GM19455 (cell line): ENCODE measurements around the gene CACNA1G.

ENCODE experiments used
- ATAC-seq: cut with Tn5 transposase; IDR thresholded peaks from one replicate; pipeline ENCODE4 v1.9.1; 2021; ENCODE audit not compliant: unreplicated experiment

The CACNA1G gene

DNA sequence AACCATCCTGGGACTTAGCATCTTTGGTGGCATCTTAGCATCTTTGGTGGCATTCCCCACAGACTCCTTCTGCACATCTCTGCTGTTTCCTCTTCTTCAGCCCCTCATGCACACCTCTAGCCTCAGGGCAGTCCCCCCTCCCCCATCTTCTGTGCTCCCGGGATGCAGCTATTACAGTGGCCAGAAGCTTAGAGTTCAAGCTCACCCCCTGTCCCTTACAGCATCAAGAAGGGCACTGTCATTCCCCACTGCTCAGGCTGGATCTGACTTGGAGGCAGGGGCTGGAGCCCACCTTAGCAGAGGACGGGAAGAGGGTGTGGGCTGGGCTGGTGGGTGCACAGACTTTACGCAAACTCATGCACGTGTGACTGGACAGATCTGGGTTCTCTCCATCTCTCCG, 27.3 kb upstream of the CACNA1G start:
- ATAC-seq, result no peak

DNA sequence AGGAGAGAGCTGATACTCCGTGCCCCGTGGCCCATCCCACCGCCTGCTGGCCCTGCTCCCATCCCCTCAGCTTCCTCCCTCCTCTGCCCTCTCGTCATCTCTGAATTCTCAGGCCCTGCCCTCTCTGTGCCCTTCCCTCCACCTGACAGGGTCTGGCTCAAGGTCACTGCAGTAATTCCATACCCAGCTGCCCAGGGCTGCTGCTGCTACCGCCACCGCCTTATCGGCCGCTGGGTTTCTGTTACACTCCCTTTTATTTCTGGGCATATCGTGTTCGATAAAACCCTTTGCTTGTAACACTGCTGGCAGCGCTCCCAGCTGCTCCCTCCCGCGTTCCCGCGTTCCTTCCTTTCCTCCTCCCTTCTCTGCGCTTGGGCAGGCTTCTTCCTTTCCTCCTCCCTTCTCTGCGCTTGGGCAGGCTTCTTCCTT, 26.8 kb upstream of the CACNA1G start:
- no peak for ATAC-seq

DNA sequence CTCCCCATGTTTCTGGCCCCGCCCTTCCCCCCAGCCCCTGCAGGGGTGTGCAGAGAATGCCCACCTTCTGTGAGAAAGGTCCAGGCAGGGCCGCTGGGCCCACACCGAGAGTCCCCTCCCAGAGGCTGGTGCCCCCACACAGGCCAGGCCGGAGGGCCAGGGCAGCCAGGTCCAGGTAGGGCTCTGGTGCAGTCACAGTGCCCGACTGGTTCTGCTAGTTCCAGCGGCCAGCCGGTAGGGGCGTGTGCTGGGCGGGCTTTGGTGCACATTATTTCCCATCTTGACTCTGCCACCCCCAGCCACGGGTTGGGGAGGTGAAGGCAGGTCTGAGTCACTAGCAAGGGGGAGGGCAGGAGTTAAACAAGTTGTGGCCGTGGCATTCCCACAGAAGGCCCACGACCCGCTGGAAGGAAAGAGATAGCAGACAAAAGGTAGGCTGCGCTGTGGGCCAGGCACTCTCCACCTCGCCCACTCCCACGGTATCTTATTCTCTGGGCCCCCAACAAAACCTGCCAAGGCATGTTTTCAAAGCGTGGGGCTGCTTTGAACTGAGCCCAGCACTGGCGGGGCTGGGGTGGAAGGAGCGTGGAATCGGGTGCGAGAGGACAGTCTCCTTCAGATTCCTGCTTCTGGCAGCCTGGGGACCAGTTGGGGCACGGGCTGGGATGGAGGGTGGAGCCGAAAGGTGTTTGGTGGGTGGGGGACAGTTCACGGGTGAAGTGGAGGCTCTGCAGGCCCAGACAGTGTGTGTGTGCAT, 26.1 kb upstream of the CACNA1G start:
- no peak for ATAC-seq

DNA sequence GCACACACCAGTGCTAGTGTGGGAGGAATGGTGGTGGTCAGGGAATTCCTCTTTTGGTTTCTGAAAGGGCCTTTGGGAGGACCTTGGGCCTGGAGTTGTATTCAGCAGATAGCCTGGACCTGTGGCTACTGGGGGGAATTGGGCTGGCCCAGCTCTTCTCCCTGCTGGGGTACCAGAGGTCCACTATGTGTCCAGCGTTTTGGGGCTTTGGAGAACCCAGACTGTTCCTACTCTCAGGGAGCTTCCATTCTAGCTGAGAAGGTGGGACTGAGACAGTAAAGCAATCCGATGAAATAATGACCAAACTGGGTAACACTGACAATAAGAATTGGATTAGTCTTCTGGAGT, 25.6 kb upstream of the CACNA1G start:
- no peak for ATAC-seq

DNA sequence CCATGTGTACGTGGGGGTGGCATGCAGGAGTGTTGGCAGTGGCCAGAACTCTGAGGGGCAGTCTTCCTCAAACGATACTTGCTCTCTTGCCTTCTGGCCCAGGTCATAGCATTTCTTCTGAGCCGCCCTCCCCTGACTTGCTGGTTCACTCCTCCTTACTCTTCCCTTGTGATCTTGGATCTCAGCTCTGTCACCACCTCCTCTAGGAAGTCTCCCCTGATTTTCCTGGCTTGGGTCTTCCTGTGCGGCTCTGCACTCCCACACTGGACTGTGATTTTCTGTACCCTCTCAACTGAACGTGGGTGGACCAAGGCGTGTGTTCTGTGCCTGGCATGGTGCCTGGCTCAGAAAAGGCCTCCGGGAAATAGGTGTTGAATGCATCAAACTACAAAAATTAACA, 25.1 kb upstream of the CACNA1G start:
- ATAC-seq, result no peak

DNA sequence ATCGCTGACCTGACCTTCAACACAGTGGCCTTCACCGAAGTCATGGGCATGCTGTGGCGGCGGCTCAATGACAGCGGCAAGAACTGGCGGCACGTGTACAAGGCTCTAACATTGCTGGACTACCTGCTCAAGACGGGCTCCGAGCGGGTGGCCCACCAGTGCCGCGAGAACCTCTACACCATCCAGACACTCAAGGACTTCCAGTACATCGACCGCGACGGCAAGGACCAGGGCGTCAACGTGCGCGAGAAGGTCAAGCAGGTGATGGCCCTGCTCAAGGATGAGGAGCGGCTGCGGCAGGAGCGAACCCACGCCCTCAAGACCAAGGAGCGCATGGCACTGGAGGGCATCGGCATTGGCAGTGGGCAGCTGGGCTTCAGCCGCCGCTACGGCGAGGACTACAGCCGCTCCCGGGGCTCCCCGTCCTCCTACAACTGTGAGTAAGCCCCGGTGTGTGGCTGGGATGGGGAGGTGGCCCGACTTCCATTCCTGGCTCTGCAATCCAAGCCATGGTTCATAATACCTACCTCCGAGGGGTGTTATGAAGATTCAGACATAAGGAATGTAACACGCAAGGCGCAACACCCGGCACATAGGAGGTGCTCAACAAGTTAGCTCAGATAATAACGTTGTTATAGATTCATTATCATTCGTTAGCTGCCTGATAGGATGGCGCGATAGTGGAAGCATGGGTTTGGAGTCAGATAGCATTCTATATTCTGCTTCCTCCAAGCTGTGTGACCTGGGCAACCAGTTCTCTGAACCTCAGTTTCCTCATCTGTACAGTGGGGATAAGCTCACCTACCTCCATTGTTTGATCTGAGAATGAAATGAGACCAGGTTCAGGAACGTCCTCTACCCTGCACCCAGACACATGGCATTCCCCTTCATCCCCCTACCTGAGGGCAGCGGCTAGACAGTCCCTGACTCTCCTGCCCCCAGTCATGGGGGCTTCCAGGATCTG, 23.6 kb upstream of the CACNA1G start:
- ATAC-seq, result no peak

DNA sequence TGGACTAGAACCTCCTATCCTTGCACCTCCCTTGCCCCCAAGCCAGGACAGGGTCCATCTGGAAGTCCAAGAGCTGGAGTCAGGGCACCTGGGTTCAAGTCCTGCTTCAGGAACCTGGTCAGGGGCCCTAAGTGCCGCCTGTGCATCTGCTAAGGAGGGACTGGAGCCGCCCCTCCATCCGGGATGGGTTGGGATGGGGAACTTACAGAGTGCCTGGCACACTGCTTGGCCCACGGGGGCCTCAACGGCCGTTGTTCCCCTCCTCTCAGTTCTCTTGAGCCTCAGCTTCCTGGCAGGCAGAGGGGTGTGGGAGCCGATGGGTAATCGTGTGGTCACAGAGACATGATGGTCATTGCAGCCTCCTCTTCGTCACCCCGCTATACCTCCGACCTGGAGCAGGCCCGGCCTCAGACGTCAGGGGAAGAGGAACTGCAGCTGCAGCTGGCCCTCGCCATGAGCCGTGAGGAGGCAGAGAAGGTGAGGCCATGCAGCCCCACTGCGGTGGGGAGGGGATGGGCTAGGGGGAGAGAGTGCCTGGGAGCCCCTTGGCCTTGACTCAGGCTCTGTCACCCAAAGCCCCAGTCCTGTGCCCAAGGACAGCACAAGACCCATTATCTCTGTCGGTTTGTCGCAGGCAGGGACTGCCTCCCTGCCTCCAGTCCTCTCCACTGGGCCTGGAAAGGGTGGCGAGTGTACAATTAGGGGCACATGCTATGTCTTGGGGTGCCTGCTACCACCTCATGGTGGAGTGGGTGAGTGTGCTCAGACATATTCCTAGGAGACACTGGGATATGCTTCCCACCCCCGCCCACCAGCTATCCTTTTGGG, 22.6 kb upstream of the CACNA1G start:
- ATAC-seq, result no peak

DNA sequence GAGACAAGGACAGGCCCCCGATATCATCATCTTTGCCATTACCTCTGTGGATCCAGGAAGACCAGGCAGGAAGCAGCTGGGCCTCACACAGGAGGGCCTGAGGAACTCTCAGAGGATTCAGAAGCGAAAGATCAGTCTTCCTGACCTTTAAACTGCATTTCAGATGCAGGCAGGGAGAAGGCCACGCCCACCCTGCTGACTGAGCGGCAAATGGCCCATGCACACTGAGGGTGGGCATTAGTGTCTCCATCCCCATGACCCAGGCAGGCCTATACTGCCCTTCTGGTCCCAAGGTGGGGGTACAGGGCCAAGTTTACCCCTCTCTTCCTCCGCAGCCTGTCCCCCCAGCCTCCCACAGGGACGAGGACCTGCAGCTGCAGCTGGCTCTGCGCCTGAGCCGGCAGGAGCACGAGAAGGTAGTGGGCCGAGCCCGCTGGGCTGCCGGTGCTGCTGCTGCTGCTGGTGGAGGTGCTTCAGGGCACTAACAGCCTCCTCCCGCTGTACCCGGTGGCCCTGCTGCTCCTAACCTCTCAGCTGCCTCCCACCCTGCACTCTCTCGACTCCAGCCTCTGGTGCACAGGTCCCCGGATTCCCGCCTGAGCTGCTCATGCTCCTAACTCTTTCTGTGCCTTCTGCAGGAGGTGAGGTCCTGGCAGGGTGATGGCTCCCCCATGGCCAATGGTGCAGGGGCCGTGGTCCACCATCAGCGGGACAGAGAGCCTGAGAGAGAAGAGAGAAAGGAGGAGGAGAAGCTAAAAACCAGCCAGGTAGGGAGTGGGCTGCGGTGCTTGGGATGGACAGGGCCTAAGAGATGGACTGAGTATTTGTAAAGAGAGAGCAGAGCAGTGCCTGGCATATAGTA, 21.7 kb upstream of the CACNA1G start:
- no peak for ATAC-seq

DNA sequence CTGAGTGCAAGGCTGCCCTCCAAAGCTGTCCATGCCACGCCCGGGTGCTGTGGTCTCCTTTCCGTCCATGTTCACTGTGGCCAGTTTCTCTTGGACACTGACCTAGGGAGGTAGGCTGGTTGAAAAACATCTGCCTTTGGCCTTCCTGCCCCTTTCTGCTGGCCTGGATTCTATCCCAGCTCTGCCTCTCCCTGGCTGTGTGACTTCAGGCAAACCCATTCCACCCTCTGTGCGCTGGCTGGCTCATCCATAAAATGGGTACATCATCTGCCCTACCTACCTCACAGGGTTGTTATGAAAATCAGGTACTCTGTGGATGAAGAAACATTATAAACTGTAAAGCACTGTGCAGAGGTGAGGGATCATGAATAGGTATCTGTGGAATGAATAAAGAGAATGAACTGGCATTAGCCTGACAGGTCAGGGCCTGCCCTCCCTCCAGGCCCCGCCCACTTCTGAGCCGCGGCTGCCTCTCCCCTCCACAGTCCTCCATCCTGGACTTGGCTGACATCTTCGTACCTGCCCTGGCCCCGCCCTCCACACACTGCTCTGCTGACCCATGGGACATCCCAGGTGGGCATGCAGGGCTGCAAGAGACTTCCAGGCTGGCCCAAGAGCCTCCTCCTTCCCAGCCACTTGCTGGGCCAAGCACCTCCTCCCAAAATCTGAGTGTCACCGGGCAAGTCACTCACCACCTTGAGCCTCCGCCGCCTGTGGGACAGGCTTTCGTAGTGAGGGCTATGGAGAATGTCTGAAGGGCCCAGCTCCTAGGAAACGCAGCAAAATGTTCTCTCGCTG, 20.6 kb upstream of the CACNA1G start:
- ATAC-seq, result no peak

DNA sequence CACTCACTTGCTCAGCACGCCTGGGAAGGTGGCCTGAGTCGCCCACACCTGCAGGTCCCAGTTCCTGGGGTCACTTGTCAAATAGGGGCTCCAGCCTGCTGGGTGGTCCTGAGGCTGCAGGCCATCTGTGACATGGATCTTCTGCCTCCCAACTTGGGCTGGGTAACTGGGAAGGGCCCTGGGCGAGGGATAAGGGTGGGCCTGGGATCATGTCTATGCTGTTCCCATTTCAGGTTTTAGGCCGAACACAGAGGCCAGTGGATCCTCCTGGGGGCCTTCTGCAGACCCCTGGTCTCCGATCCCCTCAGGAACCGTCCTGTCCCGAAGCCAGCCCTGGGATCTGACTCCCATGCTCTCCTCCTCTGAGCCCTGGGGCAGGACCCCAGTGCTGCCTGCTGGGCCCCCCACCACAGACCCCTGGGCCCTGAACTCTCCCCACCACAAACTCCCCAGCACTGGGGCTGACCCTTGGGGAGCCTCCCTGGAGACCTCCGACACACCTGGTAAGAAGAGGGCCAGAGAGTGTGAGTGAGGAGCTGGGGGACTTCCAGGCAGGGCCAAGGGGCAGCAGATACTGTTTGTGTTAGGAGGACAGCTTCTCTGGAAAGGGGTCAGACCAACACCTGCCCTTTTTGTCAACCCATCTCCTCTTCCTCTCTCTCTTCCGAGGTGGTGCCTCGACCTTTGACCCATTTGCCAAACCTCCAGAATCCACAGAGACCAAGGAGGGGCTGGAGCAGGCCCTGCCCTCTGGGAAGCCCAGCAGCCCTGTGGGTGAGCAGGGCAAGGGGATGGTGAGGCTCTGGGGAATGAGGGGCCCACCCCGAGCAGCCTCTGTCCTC, 19.7 kb upstream of the CACNA1G start:
- no peak for ATAC-seq

DNA sequence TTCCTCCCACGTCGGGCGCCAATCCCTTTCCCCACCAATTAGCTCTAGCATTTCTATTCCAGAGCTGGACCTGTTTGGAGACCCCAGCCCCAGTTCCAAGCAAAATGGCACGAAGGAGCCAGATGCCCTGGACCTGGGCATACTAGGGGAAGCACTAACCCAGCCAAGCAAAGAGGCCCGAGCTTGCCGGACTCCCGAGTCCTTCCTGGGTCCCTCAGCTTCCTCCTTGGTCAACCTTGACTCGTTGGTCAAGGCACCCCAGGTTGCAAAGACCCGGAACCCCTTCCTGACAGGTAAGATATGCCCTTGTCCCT, 19.2 kb upstream of the CACNA1G start:
- ATAC-seq, result no peak

DNA sequence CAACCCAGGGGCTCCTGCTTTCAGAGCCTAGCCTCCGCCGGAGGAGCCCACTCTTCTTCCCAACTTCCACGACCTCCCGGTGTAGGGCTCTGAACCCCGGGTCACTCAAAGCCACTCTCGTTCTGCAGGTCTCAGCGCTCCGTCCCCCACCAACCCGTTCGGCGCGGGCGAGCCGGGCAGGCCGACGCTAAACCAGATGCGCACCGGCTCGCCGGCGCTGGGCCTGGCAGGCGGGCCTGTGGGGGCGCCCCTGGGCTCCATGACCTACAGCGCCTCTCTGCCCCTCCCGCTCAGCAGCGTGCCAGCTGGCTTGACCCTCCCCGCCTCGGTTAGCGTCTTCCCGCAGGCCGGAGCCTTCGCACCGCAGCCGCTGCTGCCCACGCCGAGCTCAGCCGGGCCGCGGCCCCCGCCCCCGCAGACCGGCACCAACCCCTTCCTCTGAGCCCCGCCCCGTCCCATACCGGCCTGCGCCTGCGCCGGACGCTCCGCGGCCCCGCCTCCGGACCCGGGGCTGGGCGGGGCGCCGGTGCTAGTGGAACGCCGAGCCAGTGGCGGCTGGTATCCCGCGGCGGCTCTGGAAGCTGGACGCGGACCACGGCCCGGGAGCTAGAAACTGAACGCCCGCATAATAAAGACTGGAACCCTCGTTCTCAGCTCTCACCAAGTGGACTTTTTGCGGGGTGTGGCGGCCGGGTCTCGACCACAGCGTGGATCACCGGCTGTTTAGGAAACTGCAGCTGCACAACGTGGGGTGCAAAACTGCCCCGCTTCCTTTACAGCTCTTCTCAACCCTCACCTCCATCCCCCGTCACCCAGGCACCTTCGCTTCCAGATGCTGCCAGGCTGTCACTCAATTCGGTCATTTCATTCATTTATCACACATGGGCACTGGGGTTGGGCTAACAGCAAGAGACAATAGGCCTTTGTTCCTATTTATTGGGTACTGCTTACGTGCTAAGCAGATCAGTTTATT, 18.5 kb upstream of the CACNA1G start:
- ATAC-seq, result peak; percentile 76

DNA sequence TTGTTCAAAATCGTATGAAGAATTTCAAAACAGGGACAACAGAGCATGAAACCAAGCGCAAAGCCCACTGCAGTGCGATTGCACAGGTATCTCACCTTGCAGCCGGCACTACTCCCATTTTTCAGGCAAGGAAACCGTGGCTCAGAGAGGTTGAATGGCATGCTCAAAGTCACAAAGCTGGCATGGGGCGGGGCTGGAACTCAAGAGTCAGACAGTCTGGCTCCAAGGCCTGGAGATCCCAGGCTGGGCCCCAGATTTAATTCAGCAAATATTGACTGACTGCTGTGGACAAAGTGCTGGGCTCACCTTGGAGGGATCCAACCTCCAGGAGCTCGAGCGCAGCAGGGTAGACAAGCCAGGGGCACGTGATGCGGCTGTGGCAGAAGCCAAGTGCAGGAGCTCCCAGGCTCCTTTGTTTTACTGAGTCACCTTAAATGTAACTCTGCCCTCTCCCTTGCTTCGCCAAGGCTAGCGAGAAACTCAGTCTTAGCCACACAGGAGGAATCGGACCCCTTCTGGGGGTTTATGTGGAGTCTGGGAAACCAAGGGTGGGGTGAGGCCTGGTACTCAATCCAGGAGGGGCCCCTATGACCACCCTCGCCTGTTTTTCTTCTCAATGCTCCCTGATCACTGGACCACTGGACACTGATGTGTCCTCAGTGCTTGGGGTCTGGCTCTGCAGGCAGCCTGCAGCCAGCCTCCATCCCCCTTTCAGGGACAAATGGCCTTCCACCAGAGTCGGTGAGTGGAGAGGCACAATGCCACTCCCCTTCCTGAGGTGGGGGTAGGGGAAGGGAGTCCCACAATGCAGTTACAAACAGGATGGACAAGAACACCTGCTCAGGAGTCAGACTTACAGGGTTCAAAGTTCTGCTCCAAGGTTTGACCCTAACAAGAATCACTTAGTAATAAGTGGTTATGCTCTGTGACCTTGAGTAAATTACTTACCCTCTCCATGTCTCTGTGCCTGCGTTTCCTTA, 17.4 kb upstream of the CACNA1G start:
- no peak for ATAC-seq

DNA sequence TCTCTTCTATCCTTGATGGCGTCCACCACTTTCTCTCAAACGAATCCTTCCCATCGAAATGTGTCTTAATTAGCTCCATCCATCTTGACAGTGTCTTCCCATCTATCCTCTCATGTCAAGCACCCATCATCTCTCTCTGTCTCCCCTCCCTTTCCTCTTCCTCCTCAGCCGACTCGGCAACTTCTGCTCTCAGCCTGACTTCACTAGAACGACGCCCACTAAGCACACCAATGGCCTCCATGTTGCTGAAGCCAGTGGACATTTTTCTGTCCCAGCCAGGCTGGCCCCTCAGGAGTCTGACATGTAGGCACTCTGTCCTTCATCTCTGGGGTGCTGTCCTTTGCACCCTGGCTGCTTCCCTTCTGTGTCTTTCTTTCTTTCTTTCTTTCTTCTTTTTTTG, 16.0 kb upstream of the CACNA1G start:
- no peak for ATAC-seq

DNA sequence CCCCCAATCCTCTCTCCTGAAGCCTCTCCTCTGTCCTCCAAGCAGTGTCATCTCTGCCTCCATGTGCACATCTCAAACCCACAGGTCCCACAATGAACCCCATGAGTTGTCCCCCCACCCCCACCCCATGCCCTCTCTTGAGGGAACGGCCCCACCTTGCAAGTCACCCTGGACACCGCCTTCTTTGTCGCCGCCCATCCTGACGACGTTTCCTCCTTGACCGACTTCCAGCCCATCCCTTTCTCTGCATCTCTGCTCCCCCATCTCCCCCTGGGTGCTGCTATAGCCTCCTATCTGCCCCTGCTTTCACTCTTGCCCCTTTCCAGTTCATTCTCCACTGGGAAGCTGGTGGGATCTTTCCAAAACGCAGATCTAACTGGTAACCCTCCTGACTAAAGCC, 15.2 kb upstream of the CACNA1G start:
- no peak for ATAC-seq

DNA sequence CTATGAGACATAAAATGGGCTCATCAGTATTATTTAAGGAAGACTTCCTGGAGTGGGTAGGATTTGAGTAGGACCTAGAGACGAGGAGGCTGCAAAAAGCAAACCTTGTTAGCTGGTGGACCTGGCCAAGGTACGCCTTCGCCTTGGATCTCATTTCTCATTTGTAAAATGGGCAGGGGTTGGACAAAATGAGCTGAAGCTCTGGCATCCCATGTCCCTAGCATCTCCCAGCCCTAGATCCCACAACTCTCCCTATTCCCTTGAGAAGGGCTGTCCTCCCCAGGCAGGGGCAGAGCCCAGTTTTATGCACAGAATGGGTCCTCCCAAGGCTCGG, 13.8 kb upstream of the CACNA1G start:
- ATAC-seq, result no peak
